ENCODE results near the gene CLEC1B. TPM values are rescaled to one million over a fixed set of nuclear protein-coding genes. Genes with fewer than 3 reads are reported as not detected.
"Not testable (repeated sequence)": the region's sequence is repeated elsewhere in the genome, so short reads cannot be mapped to it uniquely, and the experiment has no call there.

CLEC1B gene
- total RNA-seq, 1 donor from 2014 or later: not detected

DNA sequence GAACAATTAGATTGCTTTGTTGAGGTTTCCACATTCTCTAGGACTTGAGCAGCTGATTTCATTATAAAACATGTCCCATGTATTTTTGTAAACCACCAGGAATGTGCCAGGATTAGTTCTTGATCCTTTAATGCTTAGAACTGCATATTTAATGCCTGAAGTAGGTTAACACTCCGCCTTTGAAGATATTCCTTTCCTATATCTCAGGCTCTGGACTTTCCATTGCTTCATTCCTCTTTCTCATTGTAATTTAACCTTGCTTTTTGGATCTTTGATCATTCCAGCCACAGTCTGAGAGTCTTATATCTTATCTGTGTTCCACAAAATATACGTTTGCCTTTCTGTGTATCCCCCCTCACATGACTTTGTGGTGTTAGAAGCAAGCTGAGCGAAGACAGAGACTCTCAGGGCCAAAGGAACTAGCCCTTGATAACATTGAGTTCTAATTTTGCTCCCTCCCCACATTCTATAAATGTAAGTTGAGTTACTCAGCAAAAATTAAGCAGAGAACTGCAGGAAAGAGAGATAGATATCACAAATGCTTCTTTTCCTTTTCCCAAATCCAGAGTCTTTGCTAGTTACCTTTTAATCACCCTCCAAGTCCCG lies 2.4 kb upstream of the CLEC1B start:
- H3K4me1 Mint-ChIP-seq (ENCODE audit: low read depth): no peaks in the 10 kb centered on the region
- no peak overlapping the region for H3K27ac Mint-ChIP-seq
- H3K27me3 Mint-ChIP-seq: no peaks in the 10 kb centered on the region
- no peaks in the 10 kb centered on the region for H3K36me3 Mint-ChIP-seq (ENCODE audit: insufficient read depth)
- no peak overlapping the region for H3K4me3 Mint-ChIP-seq (ENCODE audit: low read depth)
- TF ChIP-seq, protein P1, sequence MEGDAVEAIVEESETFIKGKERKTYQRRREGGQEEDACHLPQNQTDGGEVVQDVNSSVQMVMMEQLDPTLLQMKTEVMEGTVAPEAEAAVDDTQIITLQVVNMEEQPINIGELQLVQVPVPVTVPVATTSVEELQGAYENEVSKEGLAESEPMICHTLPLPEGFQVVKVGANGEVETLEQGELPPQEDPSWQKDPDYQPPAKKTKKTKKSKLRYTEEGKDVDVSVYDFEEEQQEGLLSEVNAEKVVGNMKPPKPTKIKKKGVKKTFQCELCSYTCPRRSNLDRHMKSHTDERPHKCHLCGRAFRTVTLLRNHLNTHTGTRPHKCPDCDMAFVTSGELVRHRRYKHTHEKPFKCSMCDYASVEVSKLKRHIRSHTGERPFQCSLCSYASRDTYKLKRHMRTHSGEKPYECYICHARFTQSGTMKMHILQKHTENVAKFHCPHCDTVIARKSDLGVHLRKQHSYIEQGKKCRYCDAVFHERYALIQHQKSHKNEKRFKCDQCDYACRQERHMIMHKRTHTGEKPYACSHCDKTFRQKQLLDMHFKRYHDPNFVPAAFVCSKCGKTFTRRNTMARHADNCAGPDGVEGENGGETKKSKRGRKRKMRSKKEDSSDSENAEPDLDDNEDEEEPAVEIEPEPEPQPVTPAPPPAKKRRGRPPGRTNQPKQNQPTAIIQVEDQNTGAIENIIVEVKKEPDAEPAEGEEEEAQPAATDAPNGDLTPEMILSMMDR (IDR thresholded peaks at IDR 0.05; ENCODE audit: unreplicated experiment): no peak
- H3K9me3 Mint-ChIP-seq (ENCODE audit: low read depth): no peaks in the 10 kb centered on the region
- no peak for DNase-seq (ENCODE audit: low spot score, unreplicated experiment)

DNA sequence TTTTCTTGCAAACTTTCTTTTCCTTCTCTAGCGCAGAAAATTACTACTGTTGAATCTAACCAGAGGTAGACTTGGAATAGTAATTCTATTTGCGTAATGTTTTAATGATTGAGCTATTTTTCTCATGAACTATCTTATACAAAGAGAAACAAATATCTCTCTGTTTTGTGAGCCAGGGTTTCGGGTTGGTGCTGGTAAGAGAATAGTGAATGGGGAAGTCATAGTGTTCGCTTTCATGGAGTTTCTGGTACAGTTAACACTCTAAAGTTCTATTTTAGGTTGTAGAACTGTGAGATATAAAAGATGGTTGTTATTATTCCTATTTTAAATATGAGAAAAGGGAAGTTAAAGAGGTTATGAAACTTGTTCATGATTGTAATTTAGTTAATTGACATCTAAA lies 6.6 kb downstream of the CLEC1B start:
- no peak for DNase-seq (ENCODE audit: low spot score, unreplicated experiment)
- H3K27ac Mint-ChIP-seq: no peak overlapping the region
- no peak overlapping the region for H3K4me3 Mint-ChIP-seq (ENCODE audit: low read depth)
- H3K27me3 Mint-ChIP-seq: no peaks in the 10 kb centered on the region
- H3K9me3 Mint-ChIP-seq (ENCODE audit: low read depth): peaks cover 9% of the 10 kb centered on the region
- TF ChIP-seq, protein P1 (IDR thresholded peaks at IDR 0.05; ENCODE audit: unreplicated experiment): no peak
- H3K36me3 Mint-ChIP-seq (ENCODE audit: insufficient read depth): no peaks in the 10 kb centered on the region
- H3K4me1 Mint-ChIP-seq (ENCODE audit: low read depth): no peaks in the 10 kb centered on the region

DNA sequence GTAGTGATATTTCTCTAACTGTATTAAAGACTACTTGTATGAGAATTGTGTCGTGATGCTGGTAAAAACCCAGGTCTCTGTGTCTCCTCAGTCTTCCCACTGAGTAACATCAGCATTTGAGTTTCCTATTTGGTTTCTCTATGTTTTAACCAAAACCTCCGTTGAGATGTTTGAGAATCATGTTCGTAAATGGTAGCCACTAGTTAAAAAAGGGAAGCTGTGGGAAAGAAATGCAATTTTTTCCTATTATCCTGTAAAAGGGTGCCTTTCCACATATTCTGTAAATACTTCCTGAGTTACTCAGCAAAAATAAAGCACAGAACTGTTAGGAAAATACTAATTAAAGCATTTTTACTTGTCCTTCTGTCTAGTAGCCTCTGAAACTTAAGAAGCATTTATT lies 7.0 kb downstream of the CLEC1B start:
- Mint-ChIP-seq H3K36me3 (ENCODE audit: insufficient read depth) (no peaks in the 10 kb centered on the region), H3K4me3 (ENCODE audit: low read depth) (no peak overlapping the region), H3K27ac (no peak overlapping the region), H3K27me3 (no peaks in the 10 kb centered on the region), H3K9me3 (ENCODE audit: low read depth) (peaks cover 9% of the 10 kb centered on the region), H3K4me1 (ENCODE audit: low read depth) (no peaks in the 10 kb centered on the region)
- TF ChIP-seq, protein P1 (IDR thresholded peaks at IDR 0.05; ENCODE audit: unreplicated experiment): no peak
- no peak for DNase-seq (ENCODE audit: low spot score, unreplicated experiment)

DNA sequence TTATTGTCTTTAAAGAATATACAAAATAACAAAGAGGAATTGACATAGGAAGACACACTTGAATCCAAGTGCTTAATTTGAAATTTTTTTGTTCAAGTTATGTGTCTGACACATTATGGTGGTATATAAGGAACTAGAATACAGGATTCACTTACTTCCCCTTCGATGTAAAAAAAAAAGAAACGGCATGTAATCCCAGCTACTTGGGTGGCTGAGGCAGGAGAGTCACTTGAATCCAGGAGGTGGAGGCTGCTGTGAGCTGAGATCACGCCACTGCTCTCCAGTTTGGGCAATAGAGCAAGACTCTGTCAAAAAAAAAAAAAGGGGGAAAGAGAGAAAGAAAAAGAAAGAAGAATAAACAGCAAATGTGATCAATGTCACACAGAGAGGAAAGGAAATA lies 18.8 kb downstream of the CLEC1B start:
- H3K9me3 Mint-ChIP-seq (ENCODE audit: low read depth): peaks cover 18% of the 10 kb centered on the region
- peaks cover 4% of the 10 kb centered on the region for H3K36me3 Mint-ChIP-seq (ENCODE audit: insufficient read depth)
- TF ChIP-seq, protein P1 (IDR thresholded peaks at IDR 0.05; ENCODE audit: unreplicated experiment): no peak
- no peak for DNase-seq (ENCODE audit: low spot score, unreplicated experiment)
- H3K4me3 Mint-ChIP-seq (ENCODE audit: low read depth): no peak overlapping the region
- H3K27me3 Mint-ChIP-seq: no peaks in the 10 kb centered on the region
- no peaks in the 10 kb centered on the region for H3K4me1 Mint-ChIP-seq (ENCODE audit: low read depth)
- no peak overlapping the region for H3K27ac Mint-ChIP-seq

DNA sequence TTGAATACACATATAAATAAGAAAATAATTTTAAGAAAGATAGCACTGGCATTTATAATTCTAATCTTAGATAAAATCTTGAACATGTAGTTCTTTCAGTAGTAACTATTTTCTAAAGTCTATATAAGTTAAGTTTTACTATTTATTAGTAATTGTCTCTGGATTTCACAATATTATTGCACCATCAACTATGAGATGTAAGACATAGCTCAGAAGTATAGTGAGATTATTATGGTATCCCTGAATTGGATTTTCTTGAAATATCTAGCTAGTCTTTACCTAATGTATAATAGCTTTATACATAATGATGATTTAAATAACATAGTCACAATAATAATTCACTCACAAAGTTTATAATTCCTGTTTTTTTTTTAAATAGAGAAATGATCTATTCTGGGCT lies 21.0 kb downstream of the CLEC1B start:
- H3K4me3 Mint-ChIP-seq (ENCODE audit: low read depth): no peak overlapping the region
- peaks cover 21% of the 10 kb centered on the region for H3K9me3 Mint-ChIP-seq (ENCODE audit: low read depth)
- TF ChIP-seq, protein P1 (IDR thresholded peaks at IDR 0.05; ENCODE audit: unreplicated experiment): no peak
- no peaks in the 10 kb centered on the region for H3K4me1 Mint-ChIP-seq (ENCODE audit: low read depth)
- no peaks in the 10 kb centered on the region for H3K27me3 Mint-ChIP-seq
- H3K36me3 Mint-ChIP-seq (ENCODE audit: insufficient read depth): peaks cover 5% of the 10 kb centered on the region
- H3K27ac Mint-ChIP-seq: no peak overlapping the region
- DNase-seq (ENCODE audit: low spot score, unreplicated experiment): no peak

DNA sequence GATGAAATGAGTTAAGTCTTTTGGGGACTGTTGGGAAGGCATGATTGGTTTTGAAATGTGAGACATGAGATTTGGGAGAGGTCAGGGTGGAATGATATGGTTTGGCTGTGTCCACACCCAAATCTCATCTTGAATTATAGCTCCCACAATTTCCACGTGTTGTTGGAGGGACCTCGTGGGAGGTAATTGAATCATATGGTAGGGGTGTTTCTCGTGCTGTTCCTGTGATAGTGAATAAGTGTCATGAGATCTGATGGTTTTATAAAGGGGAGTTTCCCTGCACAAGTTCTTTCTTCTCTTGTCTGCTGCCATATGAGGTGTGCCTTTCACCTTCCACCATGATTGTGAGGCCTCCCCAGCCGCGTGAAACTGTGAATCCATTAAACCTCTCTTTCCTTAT lies 22.3 kb downstream of the CLEC1B start:
- not testable (repeated sequence) for H3K4me3 Mint-ChIP-seq (ENCODE audit: low read depth); H3K27me3 Mint-ChIP-seq; H3K36me3 Mint-ChIP-seq (ENCODE audit: insufficient read depth); DNase-seq (ENCODE audit: low spot score, unreplicated experiment); H3K4me1 Mint-ChIP-seq (ENCODE audit: low read depth); H3K27ac Mint-ChIP-seq
- peaks cover 21% of the 10 kb centered on the region for H3K9me3 Mint-ChIP-seq (ENCODE audit: low read depth)

Measured in progenitor cell of endocrine pancreas (in vitro differentiated cells).